Caco-2 (cell line): ENCODE results near the gene MPV17L2. TPM values are rescaled to one million over a fixed set of nuclear protein-coding genes. Genes with fewer than 3 reads are reported as not detected.
A peak's percentile ranks its signal among the peaks of the same experiment; 100 is the strongest.

ENCODE experiments used
- BruUV-seq: library from RNA; stranded (reverse); fragments of 400-500 nt; replicated peaks from 2 replicates; lab custom pipeline; 2021; lab: Mats Ljungman, UMichigan
- CTCF ChIA-PET: fragments of 300-600 bp; sonication (Branson Sonifier 250); formaldehyde crosslinking; loops from one replicate; lab custom pipeline; 2022; ENCODE audit warnings: antibody characterized with exemption; lab: Charles Lee
- POLR2A ChIA-PET: fragments of 300-600 bp; sonication (Branson Sonifier 250); formaldehyde crosslinking; loops from one replicate; lab custom pipeline; 2022; ENCODE audit warnings: antibody characterized with exemption; lab: Charles Lee
- DNase-seq, 2 experiments: peaks; one replicate each; pipeline versions ENCODE4 v3.0.0 to v3.0.0-alpha.2; 2020 to 2022
- H3K27me3 ChIP-seq: replicated peaks from 2 replicates; pipeline ENCODE4 v1.6.0; 2011; ENCODE audit warnings: low read length; ENCODE audit not compliant: control insufficient read depth, insufficient read depth
- H3K36me3 ChIP-seq: 2 replicates; pipeline ENCODE4 v1.5.1; 2011; ENCODE audit warnings: low read length; ENCODE audit not compliant: control insufficient read depth, insufficient read depth
- H3K4me1 ChIP-seq: fragments of 250-450 bp; sonication (Bioruptor Pico); 2 replicates; pipeline ENCODE4 v1.5.1; 2020; ENCODE audit warnings: mild to moderate bottlenecking
- H3K4me3 ChIP-seq: 2 replicates; pipeline ENCODE4 v1.5.1; 2011; ENCODE audit warnings: low read depth, mild to moderate bottlenecking, control low read depth, low read length
- H3K9me3 ChIP-seq: fragments of 250-450 bp; sonication (Bioruptor Pico); 2 replicates; pipeline ENCODE4 v1.5.1; 2020; ENCODE audit warnings: mild to moderate bottlenecking, moderate library complexity
- H3K27ac Mint-ChIP-seq: one replicate; pipeline ENCODE4 v1.8.0; 2022; ENCODE audit warnings: mixed read lengths; ENCODE audit not compliant: unreplicated experiment
- H3K27me3 Mint-ChIP-seq: one replicate; pipeline ENCODE4 v1.8.0; 2022; ENCODE audit warnings: mixed read lengths; ENCODE audit not compliant: insufficient read depth, unreplicated experiment
- H3K36me3 Mint-ChIP-seq: one replicate; pipeline ENCODE4 v1.8.0; 2022; ENCODE audit warnings: mild to moderate bottlenecking, mixed read lengths; ENCODE audit not compliant: insufficient read depth, unreplicated experiment
- H3K4me1 Mint-ChIP-seq: one replicate; pipeline ENCODE4 v1.8.0; 2022; ENCODE audit warnings: low read depth, mixed read lengths; ENCODE audit not compliant: unreplicated experiment
- H3K4me3 Mint-ChIP-seq: one replicate; pipeline ENCODE4 v1.8.0; 2022; ENCODE audit warnings: mild to moderate bottlenecking, moderate library complexity, mixed read lengths; ENCODE audit not compliant: unreplicated experiment
- H3K9me3 Mint-ChIP-seq: one replicate; pipeline ENCODE4 v1.8.0; 2022; ENCODE audit warnings: mixed read lengths; ENCODE audit not compliant: unreplicated experiment
- CTCF ChIP-seq, 2 experiments: fragments of 200-600 bp in 1 of 2; IDR thresholded peaks; 1 replicate in 1 of 2; 2 replicates in 1 of 2; pipeline versions ENCODE4 v1.5.1 to v1.8.0; 2011 to 2022; ENCODE audit warnings: antibody characterized with exemption in 1 of 2, control low read depth in 1 of 2, inconsistent platforms in 1 of 2, low read depth in 1 of 2, low read length in 1 of 2, mild to moderate bottlenecking in 1 of 2, moderate library complexity in 1 of 2; ENCODE audit not compliant: insufficient read depth in 1 of 2, severe bottlenecking in 1 of 2, unreplicated experiment in 1 of 2
- intact Hi-C: fragments of 100-400 bp; cut with micrococcal nuclease; formaldehyde crosslinking; loops from one replicate; pipeline ENCODE4 v1.10.0; 2022; ENCODE audit not compliant: unreplicated experiment
- total RNA-seq: library from RNA; stranded (reverse); gene quantifications from 2 replicates; pipeline ENCODE4 v1.2.3, GENCODE V29; 2022

Gene MPV17L2
- total RNA-seq, 1 experiment from 2014 or later: 16.6 TPM

- TF ChIP-seq CTCF (IDR thresholded peaks at IDR 0.05; ENCODE audit: insufficient read depth in 1 of 2, low read depth in 1 of 2, low read length in 1 of 2, severe bottlenecking in 1 of 2, unreplicated experiment in 1 of 2): no peak
- no peaks in the 10 kb centered on the region for H3K9me3 ChIP-seq
- BruUV-seq: no TSS peak
- H3K27me3 ChIP-seq: no peaks in the 10 kb centered on the region
- H3K27me3 Mint-ChIP-seq: no peaks in the 10 kb centered on the region
- peaks cover 2% of the 10 kb centered on the region for H3K36me3 ChIP-seq
- CTCF ChIA-PET: no interaction called here
- intact Hi-C loops: no loop called here
- DNase-seq: no peak
- H3K36me3 Mint-ChIP-seq: peaks cover 49% of the 10 kb centered on the region
- H3K4me1 ChIP-seq: no peaks in the 10 kb centered on the region
- no peak overlapping the region for H3K4me3 Mint-ChIP-seq
- no peak overlapping the region for H3K4me3 ChIP-seq
- POLR2A ChIA-PET: no interaction called here
- no peaks in the 10 kb centered on the region for H3K9me3 Mint-ChIP-seq
- H3K4me1 Mint-ChIP-seq: no peaks in the 10 kb centered on the region
- no peak overlapping the region for H3K27ac Mint-ChIP-seq
Observed at GRCh38 chr19:18159810-18160209, 33.2 kb upstream of the MPV17L2 start.

DNA sequence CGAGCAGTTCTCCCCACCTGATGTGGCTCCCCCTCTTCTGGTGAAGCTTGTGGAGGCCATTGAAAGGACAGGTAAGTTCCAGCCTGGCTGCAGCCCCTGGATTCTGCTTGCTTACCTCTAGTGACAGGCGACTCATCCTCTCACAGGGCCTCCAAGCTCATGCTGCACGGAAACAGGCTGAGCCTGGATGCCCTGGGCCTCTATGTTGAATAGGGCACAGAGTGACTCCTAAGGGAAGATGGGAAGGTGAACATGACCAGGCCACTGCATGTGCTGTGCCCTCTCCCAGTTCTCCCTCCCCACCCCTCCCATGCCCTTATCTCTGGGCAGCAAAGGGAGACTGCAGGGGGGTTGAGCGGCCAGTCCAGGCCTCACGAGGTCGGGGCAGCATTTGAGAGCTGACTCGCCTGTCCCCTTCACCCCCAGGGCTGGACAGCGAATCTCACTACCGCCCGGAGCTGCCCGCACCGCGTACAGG, 32.5 kb upstream of the MPV17L2 start:
- H3K27me3 Mint-ChIP-seq: no peaks in the 10 kb centered on the region
- no peak overlapping the region for H3K4me3 Mint-ChIP-seq
- H3K36me3 ChIP-seq: peaks cover 2% of the 10 kb centered on the region
- TF ChIP-seq CTCF (IDR thresholded peaks at IDR 0.05; ENCODE audit: insufficient read depth in 1 of 2, low read depth in 1 of 2, low read length in 1 of 2, severe bottlenecking in 1 of 2, unreplicated experiment in 1 of 2): no peak
- H3K4me1 Mint-ChIP-seq: no peaks in the 10 kb centered on the region
- no peaks in the 10 kb centered on the region for H3K4me1 ChIP-seq
- POLR2A ChIA-PET: no interaction called here
- H3K36me3 Mint-ChIP-seq: peaks cover 48% of the 10 kb centered on the region
- DNase-seq: no peak
- no peaks in the 10 kb centered on the region for H3K9me3 ChIP-seq
- BruUV-seq: no TSS peak
- intact Hi-C loops: no loop called here
- no peak overlapping the region for H3K27ac Mint-ChIP-seq
- no peaks in the 10 kb centered on the region for H3K9me3 Mint-ChIP-seq
- no peaks in the 10 kb centered on the region for H3K27me3 ChIP-seq
- H3K4me3 ChIP-seq: no peak overlapping the region
- CTCF ChIA-PET: no interaction called here

DNA sequence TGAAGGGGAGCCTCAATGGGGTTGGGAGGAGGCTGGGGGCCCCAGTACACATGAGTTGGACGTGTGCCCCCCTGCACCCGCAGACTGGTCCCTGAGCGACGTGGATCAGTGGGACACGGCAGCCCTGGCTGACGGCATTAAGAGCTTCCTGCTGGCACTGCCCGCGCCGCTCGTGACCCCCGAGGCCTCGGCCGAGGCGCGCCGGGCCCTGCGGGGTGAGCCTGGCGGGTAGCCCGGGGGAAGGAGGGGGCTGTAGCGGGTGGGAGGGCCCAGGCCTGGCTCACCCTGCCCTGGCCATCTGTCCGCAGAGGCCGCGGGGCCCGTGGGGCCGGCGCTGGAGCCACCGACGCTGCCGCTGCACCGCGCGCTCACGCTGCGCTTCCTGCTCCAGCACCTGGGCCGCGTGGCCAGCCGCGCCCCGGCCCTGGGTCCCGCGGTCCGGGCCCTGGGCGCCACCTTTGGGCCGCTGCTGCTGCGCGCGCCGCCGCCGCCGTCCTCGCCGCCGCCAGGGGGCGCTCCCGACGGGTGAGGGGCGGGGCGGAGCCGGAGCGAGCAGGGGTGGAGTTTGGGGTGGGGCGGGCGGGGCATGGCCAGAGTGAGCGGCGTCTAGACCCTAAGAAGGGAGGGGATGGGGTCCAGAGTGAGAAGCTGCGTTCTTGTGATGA, 31.9 kb upstream of the MPV17L2 start:
- H3K4me1 ChIP-seq: no peaks in the 10 kb centered on the region
- ChIA-PET CTCF (no interaction called here), POLR2A (no interaction called here)
- no peaks in the 10 kb centered on the region for H3K27me3 Mint-ChIP-seq
- H3K9me3 ChIP-seq: no peaks in the 10 kb centered on the region
- peaks cover 2% of the 10 kb centered on the region for H3K36me3 ChIP-seq
- H3K4me1 Mint-ChIP-seq: no peaks in the 10 kb centered on the region
- peak in 1 of 2 experiments; percentile 38 for DNase-seq
- no peak for TF ChIP-seq CTCF (IDR thresholded peaks at IDR 0.05; ENCODE audit: insufficient read depth in 1 of 2, low read depth in 1 of 2, low read length in 1 of 2, severe bottlenecking in 1 of 2, unreplicated experiment in 1 of 2)
- H3K36me3 Mint-ChIP-seq: peaks cover 51% of the 10 kb centered on the region
- H3K27me3 ChIP-seq: no peaks in the 10 kb centered on the region
- intact Hi-C loops: no loop called here
- no peak overlapping the region for H3K4me3 Mint-ChIP-seq
- H3K27ac Mint-ChIP-seq: no peak overlapping the region
- no peak overlapping the region for H3K4me3 ChIP-seq
- BruUV-seq: no TSS peak
- H3K9me3 Mint-ChIP-seq: no peaks in the 10 kb centered on the region
